Erythroblast (primary cell): Measurements from ENCODE around the gene OR1K1.

Experiments used
- GATA1 ChIP-seq: IDR thresholded peaks from 2 replicates; pipeline ENCODE4 v1.6.1; 2011; ENCODE audit warnings: low read depth, mild to moderate bottlenecking, control low read depth, low read length, moderate library complexity
- POLR2A ChIP-seq: IDR thresholded peaks from 2 replicates; pipeline ENCODE4 v1.6.1; 2011; ENCODE audit warnings: mild to moderate bottlenecking, low read length

- TF ChIP-seq POLR2A (no peak), GATA1 (no peak)
These were observed 20.0 kb downstream of the OR1K1 start for GRCh38 chr9:122819791-122820489.
